A673 (cell line): ENCODE results near the gene DNMT3L. TPM values are rescaled to one million over a fixed set of nuclear protein-coding genes. Genes with fewer than 3 reads are reported as not detected.

Source experiments
- BruUV-seq: library from RNA; stranded (reverse); fragments of 400-500 nt; replicated peaks from 2 replicates; lab custom pipeline; 2021; lab: Mats Ljungman, UMichigan
- CTCF ChIA-PET: fragments of 300-600 bp; sonication (Branson Sonifier 250); formaldehyde crosslinking; loops from one replicate; lab custom pipeline; 2022; ENCODE audit warnings: antibody characterized with exemption; lab: Charles Lee
- POLR2A ChIA-PET: fragments of 300-600 bp; sonication (Branson Sonifier 250); formaldehyde crosslinking; loops from one replicate; lab custom pipeline; 2022; ENCODE audit warnings: antibody characterized with exemption; ENCODE audit not compliant: low non-redundant PET; lab: Charles Lee
- DNase-seq: peaks from one replicate; pipeline ENCODE4 v3.0.0-alpha.2; 2015; ENCODE audit warnings: low spot score
- H3K27ac ChIP-seq: fragments of 200-600 bp; sonication (generic); 2 replicates; pipeline ENCODE4 v1.5.1; 2016; ENCODE audit warnings: mixed run types, low read depth, mild to moderate bottlenecking, mixed read lengths, antibody characterized with exemption, low read length; ENCODE audit not compliant: poor library complexity, severe bottlenecking
- H3K27me3 ChIP-seq: fragments of 200-600 bp; sonication (generic); replicated peaks from 2 replicates; pipeline ENCODE4 v1.6.1; 2017; ENCODE audit warnings: mixed run types, low read depth, mild to moderate bottlenecking, mixed read lengths, antibody characterized with exemption, low read length; ENCODE audit not compliant: insufficient read depth, poor library complexity
- H3K36me3 ChIP-seq: fragments of 200-600 bp; sonication (generic); 2 replicates; pipeline ENCODE4 v1.6.1; 2016; ENCODE audit warnings: mixed run types, mild to moderate bottlenecking, mixed read lengths, antibody characterized with exemption, low read length; ENCODE audit not compliant: insufficient read depth, poor library complexity, severe bottlenecking
- H3K4me1 ChIP-seq: fragments of 200-600 bp; sonication (generic); 2 replicates; pipeline ENCODE4 v1.6.1; 2017; ENCODE audit warnings: mixed run types, mild to moderate bottlenecking, mixed read lengths, antibody characterized with exemption, low read length; ENCODE audit not compliant: insufficient read depth, poor library complexity, severe bottlenecking
- H3K4me3 ChIP-seq: fragments of 200-600 bp; sonication (generic); 2 replicates; pipeline ENCODE4 v1.5.1; 2016; ENCODE audit warnings: low read depth, mixed run types, mild to moderate bottlenecking, mixed read lengths, low read length; ENCODE audit not compliant: poor library complexity, severe bottlenecking
- H3K9me3 ChIP-seq: fragments of 200-600 bp; sonication (generic); 2 replicates; pipeline ENCODE4 v1.6.1; 2016; ENCODE audit warnings: mixed run types, low read depth, mild to moderate bottlenecking, mixed read lengths, antibody characterized with exemption, low read length; ENCODE audit not compliant: poor library complexity, severe bottlenecking
- EZH2 ChIP-seq: fragments of 200-600 bp; sonication (generic); IDR thresholded peaks from 2 replicates; pipeline ENCODE4 v1.6.1; 2017; ENCODE audit warnings: borderline replicate concordance, low read depth, mild to moderate bottlenecking, mixed read lengths, antibody characterized with exemption, low read length; ENCODE audit not compliant: poor library complexity, severe bottlenecking
- intact Hi-C: fragments of 100-400 bp; cut with micrococcal nuclease; formaldehyde crosslinking; loops from one replicate; pipeline ENCODE4 v1.10.0; 2022; ENCODE audit not compliant: unreplicated experiment
- total RNA-seq: library from RNA; stranded (reverse); gene quantifications from 2 replicates; pipeline ENCODE4 v1.2.3, GENCODE V29; 2021
- TF ChIP-seq, protein P1 (sequence below): fragments of 300-800, 200-600 bp; sonication (generic); conservative IDR thresholded peaks from 2 replicates; pipeline ENCODE4 v1.5.1; 2017; ENCODE audit warnings: low read depth, mild to moderate bottlenecking, antibody characterized with exemption, low read length, moderate library complexity, mixed read lengths

The DNMT3L gene
- total RNA-seq, 1 experiment from 2014 or later = not detected

DNA sequence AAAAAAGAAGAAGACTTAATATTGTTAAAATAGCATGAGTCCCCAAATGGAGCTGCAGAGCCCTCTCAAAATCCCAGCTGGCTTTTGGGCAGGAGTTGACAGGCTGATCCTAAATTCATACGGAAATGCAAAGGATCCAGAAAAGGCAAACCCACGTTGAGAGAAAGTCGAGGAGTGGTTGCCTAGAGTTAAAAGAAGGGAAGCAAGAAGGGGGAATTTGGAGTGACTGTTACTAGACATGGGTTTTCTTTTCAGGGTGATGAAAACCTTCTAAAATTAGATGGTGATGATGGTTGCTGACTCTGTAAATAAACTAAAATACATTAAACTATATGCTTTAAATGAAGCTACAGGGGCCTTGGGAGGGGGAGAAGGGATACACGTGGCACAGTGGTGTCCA is 1.6 kb downstream of the DNMT3L start:
- BruUV-seq = no TSS peak
- ChIA-PET POLR2A (interaction anchor here (0.6 kb wide), 1 partner anchor 526 kb away, joined by 5 read pairs; no protein-coding TSS in a partner anchor), CTCF (no interaction called here)
- TF ChIP-seq EZH2 = no peak
- TF ChIP-seq, protein P1, sequence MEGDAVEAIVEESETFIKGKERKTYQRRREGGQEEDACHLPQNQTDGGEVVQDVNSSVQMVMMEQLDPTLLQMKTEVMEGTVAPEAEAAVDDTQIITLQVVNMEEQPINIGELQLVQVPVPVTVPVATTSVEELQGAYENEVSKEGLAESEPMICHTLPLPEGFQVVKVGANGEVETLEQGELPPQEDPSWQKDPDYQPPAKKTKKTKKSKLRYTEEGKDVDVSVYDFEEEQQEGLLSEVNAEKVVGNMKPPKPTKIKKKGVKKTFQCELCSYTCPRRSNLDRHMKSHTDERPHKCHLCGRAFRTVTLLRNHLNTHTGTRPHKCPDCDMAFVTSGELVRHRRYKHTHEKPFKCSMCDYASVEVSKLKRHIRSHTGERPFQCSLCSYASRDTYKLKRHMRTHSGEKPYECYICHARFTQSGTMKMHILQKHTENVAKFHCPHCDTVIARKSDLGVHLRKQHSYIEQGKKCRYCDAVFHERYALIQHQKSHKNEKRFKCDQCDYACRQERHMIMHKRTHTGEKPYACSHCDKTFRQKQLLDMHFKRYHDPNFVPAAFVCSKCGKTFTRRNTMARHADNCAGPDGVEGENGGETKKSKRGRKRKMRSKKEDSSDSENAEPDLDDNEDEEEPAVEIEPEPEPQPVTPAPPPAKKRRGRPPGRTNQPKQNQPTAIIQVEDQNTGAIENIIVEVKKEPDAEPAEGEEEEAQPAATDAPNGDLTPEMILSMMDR = no peak
- H3K9me3 ChIP-seq = no peaks in the 10 kb centered on the region
- no peaks in the 10 kb centered on the region for H3K4me1 ChIP-seq
- H3K4me3 ChIP-seq = no peak overlapping the region
- no peaks in the 10 kb centered on the region for H3K27me3 ChIP-seq
- no peak overlapping the region for H3K27ac ChIP-seq
- H3K36me3 ChIP-seq = no peaks in the 10 kb centered on the region
- DNase-seq = no peak
- intact Hi-C loops = no loop called here

DNA sequence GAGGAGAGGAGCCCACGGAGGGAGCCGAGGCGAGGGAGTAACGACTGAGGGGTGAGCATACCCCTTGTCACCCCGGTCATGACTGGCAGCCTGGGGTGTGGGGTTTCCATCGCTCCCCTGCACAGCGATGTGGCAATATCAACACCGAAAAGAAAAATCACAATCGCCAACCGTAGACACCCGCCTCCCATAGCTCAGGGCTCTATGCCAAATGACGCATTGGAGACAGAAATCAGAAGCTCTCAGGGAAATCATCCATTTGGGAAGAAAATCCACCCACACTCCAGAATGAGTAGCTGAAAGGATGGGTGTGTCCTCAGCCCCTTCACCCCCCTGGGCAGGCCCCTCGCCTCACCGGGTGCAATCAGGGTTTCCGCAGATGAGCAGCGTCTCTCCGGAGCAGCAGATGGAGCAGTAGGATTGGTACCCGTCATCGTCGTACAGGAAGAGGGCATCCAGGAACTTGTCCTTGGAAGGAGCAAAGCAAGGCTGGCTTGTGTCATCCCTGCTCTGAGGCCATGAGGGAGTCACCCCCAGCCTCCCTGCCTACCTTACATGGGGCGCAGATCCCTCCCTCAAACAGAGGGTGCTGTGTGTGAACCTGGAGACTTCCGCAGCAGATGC is 2.5 kb downstream of the DNMT3L start:
- intact Hi-C loops = no loop called here
- DNase-seq = peak; percentile 46
- CTCF ChIA-PET = no interaction called here

DNA sequence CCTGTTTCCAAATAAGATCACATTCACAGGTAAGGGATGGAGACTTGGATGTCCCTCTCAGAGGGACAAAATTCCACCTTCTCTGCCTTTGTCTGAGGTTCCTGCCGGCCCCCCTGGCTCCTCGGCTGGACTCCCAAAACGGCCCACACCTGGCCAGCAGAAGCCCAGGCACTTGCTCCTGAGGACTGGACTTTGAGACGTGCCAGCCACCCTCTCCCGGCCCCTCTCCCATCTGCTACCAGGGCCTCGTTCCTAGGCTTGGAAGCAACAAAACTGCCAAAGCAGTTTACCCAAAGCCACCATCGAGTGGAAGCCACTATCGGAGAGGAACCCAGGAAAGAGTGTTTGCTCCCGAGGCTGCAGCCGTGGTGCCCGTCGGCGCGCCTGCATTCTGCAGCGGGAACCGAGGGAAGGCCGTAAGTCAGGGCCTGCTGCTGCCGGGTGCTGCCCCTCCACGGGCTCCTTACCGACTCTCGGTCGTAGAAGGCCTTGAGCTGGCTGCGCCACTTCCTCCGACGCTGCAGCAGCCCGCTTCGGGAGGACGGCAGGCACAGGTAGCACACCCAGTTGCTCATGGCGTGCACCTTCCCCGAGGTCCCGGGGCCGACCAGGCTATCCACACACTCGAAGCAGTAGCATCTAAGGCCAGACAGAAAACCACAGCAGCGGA is 3.5 kb downstream of the DNMT3L start:
- Histone ChIP-seq H3K27me3 (no peaks in the 10 kb centered on the region), H3K4me1 (no peaks in the 10 kb centered on the region), H3K27ac (no peak overlapping the region), H3K4me3 (no peak overlapping the region), H3K36me3 (no peaks in the 10 kb centered on the region), H3K9me3 (no peaks in the 10 kb centered on the region)
- TF ChIP-seq EZH2 = no peak
- TF ChIP-seq, protein P1 = no peak
- ChIA-PET CTCF (no interaction called here), POLR2A (no interaction called here)
- DNase-seq = no peak
- intact Hi-C loops = no loop called here
- no TSS peak for BruUV-seq

More for the DNA sequence above, 2.5 kb downstream of the DNMT3L start:
- no peaks in the 10 kb centered on the region for H3K36me3 ChIP-seq
- POLR2A ChIA-PET = no interaction called here
- no peaks in the 10 kb centered on the region for H3K27me3 ChIP-seq
- BruUV-seq = no TSS peak
- H3K4me1 ChIP-seq = no peaks in the 10 kb centered on the region
- no peak overlapping the region for H3K4me3 ChIP-seq
- H3K9me3 ChIP-seq = no peaks in the 10 kb centered on the region
- no peak for TF ChIP-seq EZH2
- TF ChIP-seq, protein P1 = no peak
- no peak overlapping the region for H3K27ac ChIP-seq
